Measurements from ENCODE around the gene ACAA2.

ACAA2 gene

DNA sequence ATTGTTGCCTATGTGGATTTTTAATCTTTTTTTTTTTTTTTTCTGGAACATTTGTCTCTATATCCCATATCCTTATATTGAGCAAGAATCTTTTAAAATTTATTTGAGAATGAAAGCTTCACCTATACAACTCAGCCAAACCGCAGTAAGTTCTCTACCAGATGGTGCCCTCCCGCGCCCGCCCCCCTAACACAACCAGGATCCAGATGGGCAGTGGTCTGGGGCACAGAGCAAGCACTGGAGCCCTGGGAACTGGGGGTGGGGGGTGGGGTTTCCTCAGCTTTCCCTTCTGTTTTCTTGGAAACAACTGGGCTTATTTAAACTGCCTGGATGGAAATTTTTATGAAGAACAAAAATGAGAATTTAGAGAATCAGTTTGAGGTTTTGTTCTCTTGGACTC, 74.6 kb downstream of the ACAA2 start:
- DNase-seq (ENCODE audit: low read depth), result no peak
- TF ChIP-seq CTCF (conservative IDR thresholded peaks at IDR 0.05; ENCODE audit: low read length), result no peak
- H3K4me3 ChIP-seq (ENCODE audit: low read length), result no peak overlapping the region

DNA sequence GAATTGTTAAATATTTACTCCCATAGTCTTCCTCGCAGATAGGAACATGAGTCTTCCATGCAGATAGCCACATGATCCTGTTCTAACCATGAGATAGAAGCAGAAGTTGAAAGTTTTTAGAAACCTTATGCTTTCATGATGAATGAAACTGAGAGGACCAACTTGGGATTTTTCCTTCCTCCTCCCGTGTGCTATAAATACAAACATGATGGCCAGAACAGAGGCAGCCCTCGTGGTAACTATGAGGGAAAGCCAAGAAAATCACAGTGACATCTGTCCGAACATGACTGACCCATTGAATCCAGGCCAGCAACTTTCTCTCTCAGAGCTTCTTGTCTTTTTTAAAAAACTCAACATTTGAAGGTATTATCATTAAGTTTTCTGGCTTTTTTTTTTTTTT, 78.5 kb downstream of the ACAA2 start:
- no peak for DNase-seq (ENCODE audit: low read depth)
- TF ChIP-seq CTCF (conservative IDR thresholded peaks at IDR 0.05; ENCODE audit: low read length), result no peak
- H3K4me3 ChIP-seq (ENCODE audit: low read length), result no peak overlapping the region

GRCh38 chr18:49733896-49734585, 79.3 kb downstream of the ACAA2 start:
- no peak overlapping the region for H3K4me3 ChIP-seq (ENCODE audit: low read length)
- no peak for DNase-seq (ENCODE audit: low read depth)

DNA sequence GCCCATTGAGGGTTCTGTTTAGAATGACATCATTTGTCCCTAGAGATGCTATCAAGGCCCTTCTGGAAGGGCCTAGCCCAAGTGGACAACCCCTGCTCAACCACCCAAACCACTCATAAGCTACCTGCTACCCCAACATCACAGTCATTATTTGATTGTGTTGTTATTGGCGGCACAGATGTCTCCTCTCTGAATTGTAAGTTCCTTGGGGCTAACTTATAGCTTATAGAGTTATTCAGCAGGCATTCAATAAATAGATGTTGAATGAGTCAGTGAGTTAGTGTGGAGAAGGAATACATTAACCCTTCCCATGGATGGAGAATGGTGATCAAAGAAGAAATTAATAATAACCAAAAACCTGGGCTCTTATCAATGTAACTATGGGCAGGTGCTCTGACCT, 80.0 kb downstream of the ACAA2 start:
- no peak for DNase-seq (ENCODE audit: low read depth)
- TF ChIP-seq CTCF (conservative IDR thresholded peaks at IDR 0.05; ENCODE audit: low read length), result no peak
- H3K4me3 ChIP-seq (ENCODE audit: low read length), result no peak overlapping the region

More at GRCh38 chr18:49733896-49734585, 79.3 kb downstream of the ACAA2 start:
- no peak for TF ChIP-seq CTCF (conservative IDR thresholded peaks at IDR 0.05; ENCODE audit: low read length)

Measured in AG10803 (cell line).